GM11168 (cell line): Measurements from ENCODE around the gene ISG20.

Source experiments
- in situ Hi-C: fragments of 300-500 bp; cut with MboI; formaldehyde crosslinking; loops from one replicate; pipeline ENCODE4 v1.12.0; 2022; ENCODE audit warnings: low sequenced_read_pairs; ENCODE audit not compliant: unreplicated experiment

Gene ISG20

DNA sequence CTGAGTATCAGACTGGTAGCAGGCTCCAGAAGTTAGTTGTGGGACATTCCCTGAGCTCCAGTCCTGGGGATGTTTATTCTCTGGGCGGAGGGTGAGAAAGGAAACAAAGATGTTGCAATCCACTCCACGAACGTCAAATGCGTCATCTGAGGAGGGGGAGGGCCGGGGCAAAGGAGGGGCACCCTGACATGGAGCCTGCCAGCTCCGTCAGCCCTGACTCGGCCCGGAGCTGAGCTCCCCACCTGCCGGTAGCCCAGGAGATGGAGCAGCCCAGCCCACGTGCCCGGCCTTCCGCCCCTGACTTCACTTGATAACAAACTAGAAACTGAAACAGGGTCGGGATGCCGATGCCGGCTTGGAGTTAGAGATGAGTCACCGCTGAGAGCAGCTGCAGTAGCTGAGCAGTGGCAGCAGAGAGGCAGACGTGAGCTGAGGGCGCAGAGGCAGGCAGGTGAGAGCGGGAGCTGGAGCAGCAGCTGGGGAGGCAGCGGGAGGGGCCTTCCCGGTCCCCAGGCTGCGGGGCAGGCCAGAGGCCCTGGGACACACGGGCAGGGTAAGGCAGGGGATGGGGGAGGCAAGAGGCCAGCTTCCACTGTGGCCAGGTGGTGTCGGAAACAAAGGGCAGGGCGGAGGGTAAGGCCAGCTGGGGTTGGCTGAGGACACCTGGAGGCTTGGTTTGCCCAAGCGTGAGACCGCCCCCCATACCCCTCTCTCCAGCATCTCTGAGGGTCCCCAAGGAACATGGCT, at the start of gene ISG20:
Gene ISG20 (plus strand): TSS at position 391 of the 747 bp plus-strand sequence. CDS start 351 bp downstream, at position 742.
- in situ Hi-C loops: no loop called here

DNA sequence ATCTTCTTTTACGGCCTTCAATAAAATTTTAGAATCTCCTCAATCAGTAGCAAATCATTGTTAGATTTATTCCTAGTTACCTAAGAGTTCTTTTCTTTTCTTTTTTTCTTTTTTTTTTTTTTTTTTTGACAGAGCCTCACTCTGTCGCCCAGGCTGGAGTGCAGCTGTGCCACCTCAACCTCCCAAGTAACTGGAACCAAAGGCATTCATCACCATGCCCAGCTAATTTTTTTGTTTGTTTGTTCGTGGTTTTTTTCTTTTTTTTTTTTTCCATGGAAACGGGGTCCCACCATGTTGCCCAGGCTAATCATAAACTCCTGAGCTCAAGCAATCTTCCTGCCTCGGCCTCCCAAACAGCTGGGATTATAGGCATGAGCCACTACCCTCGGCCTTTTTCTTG, 48.1 kb upstream of the ISG20 start:
- in situ Hi-C loops: no loop called here

DNA sequence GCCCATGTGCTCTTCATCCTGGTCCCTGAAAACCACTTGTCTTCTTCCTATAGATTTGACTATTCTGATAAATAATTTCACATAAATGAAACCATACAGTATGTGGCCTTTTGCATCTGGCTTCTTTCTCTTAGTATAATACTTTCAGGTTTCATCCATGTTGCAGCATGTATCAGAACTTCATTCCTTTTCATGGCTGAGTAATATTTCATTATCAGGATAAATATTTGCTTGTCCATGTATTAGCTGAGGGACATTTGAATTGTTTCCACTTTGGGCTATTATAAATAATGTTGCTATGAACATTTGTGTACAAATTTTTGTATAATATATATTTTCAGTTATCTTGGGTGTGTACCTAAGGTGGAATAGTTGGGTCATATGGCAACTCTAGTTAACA, 47.4 kb upstream of the ISG20 start:
- in situ Hi-C loops: no loop called here

DNA sequence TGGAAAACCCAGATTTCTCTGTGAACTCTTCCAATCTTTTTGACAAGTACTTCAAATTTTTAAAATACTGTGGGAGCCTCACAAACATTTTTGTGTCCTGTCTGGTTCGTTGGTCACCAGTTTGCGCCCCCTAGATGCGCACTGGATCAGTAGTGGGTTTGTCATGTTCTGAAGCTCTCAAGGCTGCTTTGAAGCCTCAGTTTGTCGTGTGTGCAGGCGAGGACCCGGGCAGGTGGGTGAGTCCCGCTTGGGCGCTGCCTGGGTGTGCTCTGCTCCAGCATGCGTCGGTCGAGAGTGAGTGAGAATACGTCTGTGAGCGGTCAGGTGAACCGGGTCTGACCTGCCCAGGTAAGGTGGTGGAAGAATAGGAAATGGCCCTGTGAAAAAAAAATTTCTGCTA, 34.9 kb upstream of the ISG20 start:
- in situ Hi-C loops: loop anchor here (25.0 kb wide), 1 partner anchor 233 kb away; no protein-coding TSS in a partner anchor

DNA sequence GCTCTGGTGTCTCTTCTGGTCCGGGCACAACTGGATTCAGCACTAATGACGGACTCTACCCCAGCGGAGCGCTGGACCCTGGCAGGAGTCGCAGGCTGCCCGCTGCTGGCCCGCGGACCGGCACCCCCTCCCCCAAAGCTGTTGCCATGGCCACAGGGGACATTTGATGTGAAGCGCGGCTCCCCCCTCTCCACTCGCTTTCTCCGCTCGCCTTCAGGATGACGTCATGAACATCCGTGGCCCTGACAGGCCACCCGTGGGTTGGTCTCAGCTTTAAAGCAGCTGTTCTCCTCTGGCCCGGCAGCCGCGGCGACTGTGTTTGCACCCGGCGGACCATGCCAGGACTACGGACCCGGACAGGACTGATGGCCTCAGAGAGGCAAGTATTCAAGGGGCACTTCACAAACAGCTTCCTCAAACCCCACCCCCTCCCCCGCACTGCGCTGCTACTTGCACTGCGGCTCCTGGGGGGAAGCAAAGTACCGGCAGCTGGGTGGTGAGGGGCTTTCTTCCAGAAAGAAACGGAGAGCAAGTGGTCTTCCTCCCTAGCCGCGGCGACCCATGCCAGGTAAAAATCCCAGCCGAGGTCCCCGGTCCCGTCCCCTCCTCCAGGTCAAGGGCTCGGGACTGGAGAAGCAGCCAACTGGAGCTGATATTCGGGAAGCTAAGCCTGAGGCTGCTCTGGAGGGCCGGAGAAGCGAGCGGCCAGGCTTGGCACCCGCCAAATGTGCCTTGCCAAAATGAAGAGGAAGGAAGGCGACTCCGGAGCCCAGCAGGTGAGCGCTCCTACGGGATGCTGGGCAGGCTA, 34.2 kb upstream of the ISG20 start:
- in situ Hi-C loops: loop anchor here (25.0 kb wide), 1 partner anchor 233 kb away; no protein-coding TSS in a partner anchor

DNA sequence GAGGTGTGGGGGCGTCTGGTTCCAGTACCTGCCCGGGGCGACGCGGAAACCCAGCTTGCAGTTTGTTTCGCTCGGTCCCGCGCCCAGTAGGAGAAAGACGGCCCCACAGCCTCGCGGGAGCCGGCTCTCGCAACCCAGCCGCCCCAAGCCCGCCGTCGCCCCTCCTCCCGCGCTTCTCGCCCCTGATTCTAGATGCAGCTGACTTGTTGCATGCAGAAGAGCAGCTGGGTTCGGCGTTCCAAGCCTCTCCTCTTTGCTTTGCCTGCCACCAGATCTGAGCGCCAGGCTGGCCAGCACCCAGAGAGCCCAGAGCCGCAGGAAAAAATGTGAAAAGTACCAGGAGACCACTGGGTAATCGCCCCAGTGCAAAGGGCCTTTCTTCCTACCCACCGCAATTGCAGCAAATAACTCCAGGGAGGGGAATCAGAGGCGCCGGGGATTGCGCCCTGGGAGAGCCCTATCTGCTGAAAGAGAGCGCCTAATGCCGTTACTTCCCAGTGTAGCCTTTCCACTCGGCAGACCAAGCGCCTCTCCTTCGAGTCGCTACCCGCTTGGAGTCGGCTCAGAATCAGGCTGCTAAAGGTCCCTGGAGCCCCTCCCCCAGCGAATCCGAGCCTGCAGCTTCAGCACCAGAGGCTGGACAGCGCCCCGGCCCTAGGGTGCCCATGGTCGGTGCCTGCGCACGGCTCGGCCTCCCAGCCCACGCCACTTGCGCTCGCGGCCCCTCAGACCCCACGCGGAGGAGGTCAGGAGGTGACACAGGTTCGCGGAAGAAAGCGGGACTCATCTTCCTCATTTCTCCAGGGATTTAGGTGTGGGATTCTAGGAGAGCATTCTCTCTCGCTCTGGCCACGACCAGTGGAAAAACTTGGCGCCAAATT, 33.4 kb upstream of the ISG20 start:
- in situ Hi-C loops: loop anchor here (25.0 kb wide), 1 partner anchor 232 kb away; no protein-coding TSS in a partner anchor

DNA sequence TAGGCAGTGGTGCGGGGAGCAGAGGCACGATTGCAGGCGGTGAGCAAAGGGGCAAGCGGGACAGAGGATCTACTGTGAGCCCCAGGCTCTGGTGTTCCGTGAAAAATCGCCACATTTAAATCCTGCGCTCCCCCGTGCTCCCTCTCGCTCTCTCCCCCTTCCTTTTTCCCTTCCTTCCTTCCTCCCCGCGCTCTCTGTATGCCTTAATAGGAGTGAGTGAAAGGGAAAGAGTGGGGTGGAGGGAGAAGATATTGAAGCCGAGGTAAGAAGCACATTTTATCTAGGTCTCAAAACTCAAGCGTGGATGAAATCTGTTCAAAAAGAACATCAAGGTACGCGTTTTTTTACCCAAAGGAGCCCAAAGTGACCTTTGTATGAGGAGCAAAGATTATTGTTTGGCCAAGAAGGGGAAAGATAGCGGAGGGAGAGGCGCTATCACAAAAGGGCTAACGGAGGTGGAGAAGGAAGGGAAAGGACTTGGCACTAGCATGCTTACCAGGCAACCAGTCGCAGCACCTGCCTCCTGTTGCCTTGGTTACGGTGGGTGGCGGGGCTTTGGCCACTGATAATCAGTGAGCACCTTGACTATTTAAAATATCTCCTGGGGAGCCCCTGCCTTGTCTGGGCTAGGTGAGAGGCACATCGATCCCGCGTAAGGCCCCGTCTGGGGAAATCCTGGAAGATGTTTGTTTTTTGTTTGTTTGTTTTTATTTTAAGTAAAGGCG, 32.6 kb upstream of the ISG20 start:
- in situ Hi-C loops: loop anchor here (25.0 kb wide), 1 partner anchor 231 kb away; no protein-coding TSS in a partner anchor

DNA sequence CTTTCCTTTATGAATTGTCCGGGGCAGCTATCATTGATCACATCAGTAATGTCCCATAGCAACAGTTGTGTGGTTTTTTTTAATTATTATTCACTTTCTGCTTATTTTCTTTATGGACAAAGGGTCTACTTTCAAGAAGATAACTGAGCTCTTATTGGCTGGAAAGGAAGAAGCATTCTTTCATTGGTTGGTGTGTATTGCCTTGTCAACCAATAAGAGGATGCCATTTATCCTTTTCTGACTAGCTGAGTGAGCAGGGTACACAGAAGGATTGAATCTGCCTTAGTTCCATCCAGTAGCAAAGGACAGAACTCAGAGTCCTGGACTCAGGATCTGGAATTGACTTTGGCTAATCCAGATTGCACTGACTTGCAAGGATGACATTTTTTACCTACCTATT, 30.9 kb upstream of the ISG20 start:
- in situ Hi-C loops: loop anchor here (25.0 kb wide), 1 partner anchor 229 kb away; no protein-coding TSS in a partner anchor

DNA sequence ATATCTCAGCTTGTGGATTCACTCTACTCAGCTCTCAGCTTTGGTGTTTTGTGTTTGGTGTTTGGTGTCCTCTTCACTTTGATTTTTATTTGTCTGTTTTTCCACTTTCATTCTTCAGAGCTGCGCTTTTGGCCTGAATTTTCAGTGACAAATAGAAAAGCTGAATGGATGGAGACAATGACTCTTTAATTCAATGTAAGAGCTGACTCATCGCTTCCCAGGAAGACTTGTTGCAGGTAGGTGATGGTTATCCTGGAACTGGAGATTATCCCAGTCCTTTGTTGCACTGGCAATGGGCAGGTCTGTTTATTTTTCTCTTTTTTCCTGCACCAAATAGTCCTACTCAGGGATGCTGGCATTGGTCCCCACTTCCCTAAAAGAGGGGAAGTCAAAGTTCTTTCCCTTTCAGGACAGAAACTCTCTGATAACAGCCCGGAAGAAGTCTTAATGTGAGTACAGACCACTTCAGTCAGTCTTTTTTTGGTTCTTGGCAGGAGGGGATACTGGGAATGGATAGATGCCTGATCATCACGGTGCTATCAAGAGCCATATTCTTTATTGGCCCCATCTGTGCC, 30.1 kb upstream of the ISG20 start:
- in situ Hi-C loops: loop anchor here (25.0 kb wide), 1 partner anchor 229 kb away; no protein-coding TSS in a partner anchor

DNA sequence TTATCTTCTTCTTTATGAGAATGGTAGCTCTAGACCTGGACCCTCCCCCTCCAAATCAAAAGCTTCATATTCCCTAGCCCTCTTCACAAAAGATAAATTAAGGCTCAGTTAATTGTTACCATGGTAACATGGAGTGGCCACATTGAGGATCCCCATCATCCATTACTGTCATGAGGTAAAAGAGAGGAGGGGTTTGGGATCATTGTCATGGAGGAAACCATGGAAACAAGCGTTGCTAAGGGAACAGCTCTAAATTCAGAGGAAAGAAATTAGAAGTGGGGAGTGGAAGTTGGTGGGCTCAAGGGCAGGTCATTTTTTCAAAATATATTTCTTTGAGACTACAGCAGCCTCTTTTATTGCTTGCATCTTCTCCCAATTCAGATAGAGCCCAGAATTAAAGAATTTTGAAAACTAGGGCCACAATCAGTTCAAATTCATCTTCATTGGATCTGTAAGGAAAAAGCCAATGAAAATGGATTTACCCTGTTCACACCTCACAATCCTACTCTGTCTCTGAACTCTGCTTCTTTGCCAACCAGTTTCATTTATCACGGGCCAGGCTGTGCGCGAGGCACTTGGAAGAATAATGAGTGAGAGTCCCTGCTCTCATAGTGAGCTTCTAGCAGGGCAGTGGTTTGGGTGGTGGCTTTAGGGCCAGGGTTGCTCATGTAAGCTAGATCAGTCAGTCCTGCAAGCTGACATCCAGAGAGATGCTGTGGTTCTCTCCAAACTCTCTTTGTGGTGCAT, 29.3 kb upstream of the ISG20 start:
- in situ Hi-C loops: loop anchor here (25.0 kb wide), 1 partner anchor 228 kb away; no protein-coding TSS in a partner anchor

DNA sequence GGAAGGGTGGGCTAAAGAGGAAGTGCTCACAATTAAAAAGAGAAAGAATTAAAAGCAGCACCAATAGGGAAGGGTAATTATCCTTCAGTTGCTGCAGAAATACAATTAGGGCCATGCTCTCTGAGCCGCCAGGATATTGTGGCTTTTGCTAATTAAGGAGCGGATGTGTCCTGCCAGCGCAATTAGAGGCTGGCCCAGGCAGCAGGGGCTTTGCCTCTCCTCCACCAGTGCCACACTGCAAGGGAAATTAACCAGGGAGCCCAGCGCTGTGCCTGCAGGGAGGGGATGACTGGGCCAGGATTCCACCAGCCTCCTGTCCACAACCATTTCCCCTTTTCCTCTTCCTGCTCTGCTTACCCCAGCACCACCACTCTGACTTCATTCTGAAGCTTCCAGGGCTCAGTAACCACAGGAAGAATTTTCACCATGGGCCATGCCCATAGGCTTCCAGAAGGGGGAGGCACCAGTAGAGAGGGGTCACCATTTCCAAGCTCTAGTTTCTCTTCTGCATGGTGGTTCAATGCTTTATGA, 28.1 kb upstream of the ISG20 start:
- in situ Hi-C loops: loop anchor here (25.0 kb wide), 1 partner anchor 227 kb away; no protein-coding TSS in a partner anchor

DNA sequence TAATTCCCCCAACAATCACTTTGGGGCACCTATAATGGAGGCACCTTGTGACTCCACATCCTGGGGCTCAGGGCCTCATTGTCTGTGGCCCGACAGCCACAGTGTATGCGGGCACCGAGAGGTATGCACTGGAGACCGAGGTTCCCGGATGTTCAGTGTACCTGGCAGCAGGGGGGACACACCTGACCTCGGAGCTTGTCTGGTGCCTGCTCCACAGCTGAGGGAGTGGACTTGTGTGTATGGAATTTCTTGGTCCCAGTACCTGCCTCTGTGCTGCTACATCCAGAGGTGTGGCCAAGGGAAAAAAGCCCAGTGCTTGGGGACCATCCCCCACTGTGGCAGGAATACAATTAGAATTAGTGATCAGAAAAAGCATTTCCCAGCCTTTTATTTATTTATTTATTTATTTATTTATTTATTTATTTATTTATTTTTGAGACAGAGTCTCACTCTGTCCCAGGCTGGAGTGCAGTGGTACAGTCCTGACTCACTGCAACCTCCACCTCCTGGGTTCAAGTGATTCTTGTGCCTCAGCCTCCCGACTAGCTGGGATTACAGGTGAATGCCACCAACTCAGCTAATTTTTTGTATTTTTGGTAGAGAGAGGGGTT, 26.5 kb upstream of the ISG20 start:
- in situ Hi-C loops: loop anchor here (25.0 kb wide), 1 partner anchor 225 kb away; no protein-coding TSS in a partner anchor

DNA sequence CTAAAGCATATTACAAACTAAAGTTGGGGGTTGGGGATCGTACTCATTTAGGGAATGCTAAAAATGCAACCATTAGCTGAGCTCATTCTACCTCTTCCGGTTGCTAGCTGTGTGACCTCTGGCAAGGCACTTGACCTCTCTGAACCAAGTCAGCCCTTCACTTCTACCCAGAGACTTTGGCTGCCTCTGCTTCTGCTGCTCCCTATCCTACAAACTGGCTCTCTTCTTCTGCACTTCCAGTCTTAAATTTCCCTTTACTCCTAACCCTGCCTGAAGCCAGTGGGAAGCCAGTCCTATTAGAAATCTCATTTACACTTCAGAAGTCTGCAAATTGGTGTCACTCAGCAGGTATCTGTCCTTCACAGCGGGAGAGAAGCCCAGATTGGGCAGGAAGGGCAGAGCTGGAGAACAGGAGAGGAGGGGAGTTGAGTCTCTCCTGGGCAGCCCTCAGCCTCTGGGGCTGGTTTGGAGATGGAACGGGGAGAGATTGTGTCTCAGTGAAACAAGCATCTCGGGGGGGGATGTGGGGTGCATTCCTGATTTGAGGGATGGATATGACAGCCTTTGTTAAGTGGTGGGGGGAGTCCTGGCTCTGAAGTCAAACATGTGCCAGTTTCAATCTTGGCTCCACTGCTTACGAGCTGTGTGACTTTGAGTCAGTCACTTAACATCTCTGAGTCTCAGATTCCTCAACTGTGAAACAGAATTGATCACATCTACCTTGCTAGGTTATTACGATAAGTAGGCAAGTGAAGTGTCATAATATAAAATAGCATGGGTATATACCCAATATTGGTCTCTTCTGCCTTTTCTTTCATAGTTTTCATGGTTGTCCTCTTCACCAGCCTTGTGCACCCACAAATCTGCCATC, 25.5 kb upstream of the ISG20 start:
- in situ Hi-C loops: loop anchor here (25.0 kb wide), 1 partner anchor 224 kb away; no protein-coding TSS in a partner anchor

DNA sequence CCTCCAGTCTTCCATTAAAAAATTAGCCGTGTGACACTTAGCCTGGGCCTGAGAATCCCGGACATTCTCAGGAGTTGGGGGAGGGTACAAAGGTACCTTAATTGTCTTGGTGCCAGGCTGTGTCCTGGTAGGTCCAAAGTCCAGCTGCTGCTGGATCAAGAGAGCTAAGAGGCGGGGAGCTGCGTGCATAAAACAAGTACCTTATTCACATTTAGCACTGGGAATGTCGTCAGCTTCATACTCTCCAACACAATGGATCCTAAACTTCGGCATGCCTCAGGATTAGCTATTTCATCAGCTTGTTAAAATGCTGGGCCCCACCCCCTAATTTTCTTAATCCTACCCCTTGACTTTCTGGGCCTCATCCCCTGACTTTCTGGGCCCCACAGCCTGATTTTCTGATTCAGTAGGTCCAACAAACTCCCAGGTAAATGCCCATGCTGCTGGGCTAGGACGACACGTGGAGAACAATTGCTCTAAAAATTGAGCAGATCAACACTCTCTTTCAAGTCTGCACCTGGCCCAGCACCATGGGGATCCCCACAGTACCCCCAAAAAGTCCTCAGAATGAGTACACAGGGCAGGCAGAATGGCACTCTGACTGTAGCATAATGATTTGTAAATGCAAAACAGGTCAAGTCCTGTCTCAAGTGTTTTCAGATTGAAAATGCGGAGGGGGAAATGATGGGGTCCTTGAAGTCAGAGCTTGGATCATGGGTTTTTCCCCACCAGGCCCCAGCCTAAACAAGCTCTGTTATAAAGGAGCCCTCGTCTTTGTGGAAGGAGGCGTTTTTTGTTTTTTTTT, 23.3 kb upstream of the ISG20 start:
- in situ Hi-C loops: loop anchor here (25.0 kb wide), 1 partner anchor 222 kb away; no protein-coding TSS in a partner anchor

DNA sequence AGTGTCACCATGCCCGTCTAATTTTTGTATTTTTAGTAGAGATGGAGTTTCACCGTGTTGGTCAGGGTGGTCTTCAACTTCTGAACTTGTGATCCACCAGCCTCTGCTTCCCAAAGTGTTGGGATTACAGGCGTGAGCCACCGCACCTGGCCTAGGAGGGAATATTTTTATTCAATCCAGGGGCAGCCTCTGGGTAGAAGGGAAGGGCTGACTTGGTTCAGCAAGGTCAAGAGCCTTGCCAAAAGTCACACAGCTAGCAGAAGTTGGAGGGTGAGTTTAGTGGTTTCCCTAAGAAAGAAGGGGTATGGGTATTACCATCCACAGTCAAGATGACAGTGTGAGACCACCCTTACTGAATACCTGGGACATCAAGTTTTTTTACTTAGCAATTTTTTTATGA, 22.6 kb upstream of the ISG20 start:
- in situ Hi-C loops: loop anchor here (25.0 kb wide), 1 partner anchor 221 kb away; no protein-coding TSS in a partner anchor
